GM18505 (cell line): ENCODE measurements around the gene PTGR1.

ENCODE experiments used
- ATAC-seq: cut with Tn5 transposase; IDR thresholded peaks from one replicate; pipeline ENCODE4 v1.9.1; 2021; ENCODE audit not compliant: unreplicated experiment
- POLR2A ChIP-seq: IDR thresholded peaks from 4 replicates; pipeline ENCODE4 v1.6.1; 2011; ENCODE audit warnings: borderline replicate concordance; ENCODE audit not compliant: insufficient read depth, insufficient read length; ENCODE audit errors: extremely low read depth

Gene PTGR1

GRCh38 chr9:111599092-111599954 is at the start of gene PTGR1:
Gene PTGR1, minus strand, starts transcription at chr9:111599647. Its CDS starts 2,225 bp downstream, at chr9:111597422.
- no peak for ATAC-seq
- TF ChIP-seq POLR2A, result no peak

- no peak for TF ChIP-seq POLR2A
- ATAC-seq, result no peak
Measured at GRCh38 chr9:111649016-111649415, 49.6 kb upstream of the PTGR1 start.

- TF ChIP-seq POLR2A, result no peak
- no peak for ATAC-seq
Measured at GRCh38 chr9:111648066-111648465, 48.6 kb upstream of the PTGR1 start.

GRCh38 chr9:111646417-111646816 is 47.0 kb upstream of the PTGR1 start:
- TF ChIP-seq POLR2A, result no peak
- ATAC-seq, result no peak

- ATAC-seq, result no peak
- no peak for TF ChIP-seq POLR2A
Measured at GRCh38 chr9:111645806-111646205, 46.4 kb upstream of the PTGR1 start.

GRCh38 chr9:111644195-111644772 is 44.8 kb upstream of the PTGR1 start:
- no peak for ATAC-seq
- no peak for TF ChIP-seq POLR2A

- ATAC-seq, result no peak
- no peak for TF ChIP-seq POLR2A
Measured at GRCh38 chr9:111637421-111637950, 38.0 kb upstream of the PTGR1 start.

GRCh38 chr9:111634860-111635259 is 35.4 kb upstream of the PTGR1 start:
- TF ChIP-seq POLR2A, result no peak
- no peak for ATAC-seq

GRCh38 chr9:111633389-111633736 is 33.9 kb upstream of the PTGR1 start:
- TF ChIP-seq POLR2A, result no peak
- no peak for ATAC-seq

GRCh38 chr9:111632695-111633388 is 33.4 kb upstream of the PTGR1 start:
- ATAC-seq, result no peak
- no peak for TF ChIP-seq POLR2A

- no peak for ATAC-seq
- no peak for TF ChIP-seq POLR2A
Measured at GRCh38 chr9:111632060-111632459, 32.6 kb upstream of the PTGR1 start.

- ATAC-seq, result peak; percentile 95
- TF ChIP-seq POLR2A, result peak; percentile 100
Measured at GRCh38 chr9:111631214-111631971, 31.9 kb upstream of the PTGR1 start, which contains the start of gene DNAJC25. Gene DNAJC25, plus strand, starts transcription at chr9:111631334. Its CDS starts 74 bp downstream, at chr9:111631408.

- TF ChIP-seq POLR2A, result no peak
- no peak for ATAC-seq
Measured at GRCh38 chr9:111630964-111631213, 31.4 kb upstream of the PTGR1 start.
